Testis (tissue), 3 donors: ENCODE measurements around the gene IMP4. TPM values are rescaled to one million over a fixed set of nuclear protein-coding genes. Genes with fewer than 3 reads are reported as not detected.
"Not testable (repeated sequence)": the region's sequence is repeated elsewhere in the genome, so short reads cannot be mapped to it uniquely, and the experiment has no call there.

ENCODE experiments used
- DNase-seq: peaks from one replicate; pipeline ENCODE4 v3.0.0-alpha.2; 2019
- H3K27ac ChIP-seq, 2 donors: fragments of 200-600 bp; sonication (generic); one replicate each; pipeline ENCODE4 v1.5.1; 2019
- H3K27me3 ChIP-seq: fragments of 200-600 bp; sonication (generic); one replicate; pipeline ENCODE4 v1.5.1; 2019
- H3K36me3 ChIP-seq: fragments of 200-600 bp; sonication (generic); one replicate; pipeline ENCODE4 v1.5.1; 2017; ENCODE audit warnings: low read depth; ENCODE audit errors: missing control alignments
- H3K4me1 ChIP-seq: fragments of 200-600 bp; sonication (generic); one replicate; pipeline ENCODE4 v1.5.1; 2019
- H3K4me3 ChIP-seq, 2 donors: fragments of 200-600 bp; sonication (generic); one replicate each; pipeline ENCODE4 v1.5.1; 2017 to 2019
- H3K9me3 ChIP-seq: fragments of 200-600 bp; sonication (generic); one replicate; pipeline ENCODE4 v1.5.1; 2017
- CTCF ChIP-seq, 3 experiments: fragments of 450-650 bp in 2 of 3; fragments of 200-600 bp in 1 of 3; sonication (generic) in 1 of 3; IDR thresholded peaks; one replicate each; pipeline ENCODE4 v1.5.1; 2016 to 2019; ENCODE audit warnings: antibody characterized with exemption in 3 of 3, mild to moderate bottlenecking in 2 of 3, moderate library complexity in 1 of 3
- POLR2A ChIP-seq: fragments of 450-650 bp; IDR thresholded peaks from one replicate; pipeline ENCODE4 v1.6.1; 2017; ENCODE audit warnings: antibody characterized with exemption, mild to moderate bottlenecking, moderate library complexity
- WGBS, 2 donors: methylation state at CpG; one replicate each; pipeline ENCODE4 v1.1.5; 2018; 5-methylcytosine and 5-hydroxymethylcytosine counted together
- intact Hi-C: fragments of 100-400 bp; cut with DNase I; formaldehyde crosslinking; loops from one replicate; pipeline ENCODE4 v1.15.1; 2023; ENCODE audit warnings: low total_unique reads
- polyA plus RNA-seq: library from polyadenylated mRNA; stranded (reverse); fragments of 350-450 nt; fragmentation: Illumina TruSeq; extraction: RNeasy Lipid Tissue Mini Kit (QIAGEN cat#74804); gene quantifications from one replicate; pipeline ENCODE4 v1.2.3, GENCODE V29; 2014; ENCODE audit warnings: low read depth, low replicate concordance; ENCODE audit not compliant: insufficient read depth
- total RNA-seq, 2 donors: library from RNA; depleted of rRNA; stranded (reverse); fragments of >200 nt; gene quantifications; one replicate each; pipeline ENCODE4 v1.2.3, GENCODE V29; 2016

IMP4 gene
- total and polyA plus RNA-seq, 3 donors from 2014 or later, result 57.1 to 109 (median 103) TPM

DNA sequence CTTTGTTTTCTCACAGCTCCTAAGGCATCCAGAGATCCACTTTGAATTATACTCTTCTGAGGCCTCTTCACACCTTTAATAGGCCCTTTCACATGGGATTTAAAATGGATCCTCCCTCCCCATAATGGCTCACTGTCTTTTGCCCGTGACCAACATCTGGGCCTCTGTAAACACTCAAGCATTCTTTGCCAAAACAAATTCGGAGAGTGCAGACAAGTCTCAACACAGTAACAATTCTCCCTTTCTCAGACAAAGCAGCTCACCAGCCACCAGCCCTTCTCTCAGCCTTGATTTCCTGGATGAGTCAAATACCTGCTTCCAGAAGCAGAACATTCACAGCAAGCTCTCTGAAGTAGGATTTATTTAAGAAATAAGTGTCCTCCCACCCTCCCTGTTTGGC is 14.0 kb upstream of the IMP4 start:
- no peak overlapping the region for H3K27ac ChIP-seq
- peaks cover 7% of the 10 kb centered on the region for H3K4me1 ChIP-seq
- intact Hi-C loops, result no loop called here
- H3K36me3 ChIP-seq, result no peaks in the 10 kb centered on the region
- H3K9me3 ChIP-seq, result no peaks in the 10 kb centered on the region
- no peaks in the 10 kb centered on the region for H3K27me3 ChIP-seq
- H3K4me3 ChIP-seq, result no peak overlapping the region
- 27 to 43% methylated on average over 2 of the region's 2 CpGs for WGBS, 2 donors
- TF ChIP-seq CTCF (IDR thresholded peaks at IDR 0.05) (no peak), POLR2A (no peak)
- DNase-seq, result no peak

DNA sequence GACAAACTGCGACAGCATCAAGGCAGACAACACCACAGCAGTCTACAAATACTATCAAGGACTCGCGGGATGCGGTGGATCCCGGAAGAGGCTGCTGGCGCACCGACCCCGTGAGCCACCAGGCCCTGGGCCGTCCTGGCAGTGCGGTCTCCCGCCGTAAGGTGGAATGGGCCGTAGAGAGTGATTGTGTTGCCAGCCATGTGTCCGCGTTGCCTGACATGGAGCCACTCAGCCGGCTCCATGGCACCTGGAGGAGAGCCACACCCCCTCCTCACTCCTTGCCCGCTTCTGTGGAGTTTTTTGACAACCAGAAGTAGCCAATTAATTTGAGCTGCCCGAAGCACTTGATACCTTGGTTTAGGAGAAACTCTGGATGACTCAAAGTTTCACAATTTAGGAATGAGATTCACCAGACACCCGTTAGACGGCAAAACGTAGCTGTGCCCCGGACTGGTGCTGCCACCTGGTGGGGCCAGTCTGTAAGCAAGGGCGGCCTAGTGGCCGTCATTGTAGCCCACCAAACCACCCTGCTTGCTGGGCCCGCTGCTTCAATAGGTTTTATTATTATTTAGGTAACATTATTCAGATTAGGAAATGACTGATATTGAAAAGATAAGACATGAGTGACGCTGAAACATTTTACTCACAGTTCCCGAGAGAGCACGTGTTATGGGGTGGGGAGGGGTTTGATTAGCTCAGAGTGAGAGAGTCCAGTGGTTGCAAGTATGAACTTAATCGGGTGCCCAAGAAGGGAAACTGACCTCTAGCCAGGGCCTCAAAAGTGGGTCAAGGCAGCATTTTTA is 10.2 kb upstream of the IMP4 start:
- DNase-seq, result peak; percentile 79
- no peaks in the 10 kb centered on the region for H3K9me3 ChIP-seq
- intact Hi-C loops, result no loop called here
- 11 to 12% methylated on average over 14 to 29 of the region's 29 CpGs for whole genome bisulfite sequencing, 2 donors
- peaks cover 4% of the 10 kb centered on the region for H3K4me1 ChIP-seq
- no peaks in the 10 kb centered on the region for H3K27me3 ChIP-seq
- H3K4me3 ChIP-seq, result peak overlapping the region in 1 of 2 donors; percentile 30
- TF ChIP-seq POLR2A (no peak), CTCF (IDR thresholded peaks at IDR 0.05) (peak; percentile 84 to 90 (median 89))
- H3K36me3 ChIP-seq, result no peaks in the 10 kb centered on the region
- H3K27ac ChIP-seq, result no peak overlapping the region

DNA sequence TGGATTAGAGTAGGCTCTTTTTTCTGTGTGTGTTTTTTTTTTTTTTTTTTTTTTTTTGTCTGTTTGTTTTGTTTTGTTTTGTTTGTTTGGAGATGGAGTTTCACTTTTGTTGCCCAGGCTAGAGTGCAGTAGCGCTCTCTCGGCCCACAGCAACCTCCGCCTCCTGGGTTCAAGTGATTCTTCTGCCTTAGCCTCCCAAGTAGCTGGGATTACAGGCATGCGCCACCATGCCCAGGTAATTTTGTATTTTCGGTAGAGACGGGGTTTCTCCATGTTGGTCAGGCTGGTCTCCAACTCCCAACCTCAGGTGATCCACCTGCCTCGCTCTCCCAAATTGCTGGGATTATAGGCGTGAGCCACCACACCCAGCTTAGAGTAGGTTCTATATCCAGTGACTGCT is 9.4 kb upstream of the IMP4 start:
- WGBS, 2 donors, result 81 to 86% methylated on average over 8 of the region's 8 CpGs
- intact Hi-C loops, H3K27ac ChIP-seq, DNase-seq, H3K9me3 ChIP-seq, H3K27me3 ChIP-seq, H3K4me3 ChIP-seq, H3K4me1 ChIP-seq, H3K36me3 ChIP-seq: not testable (repeated sequence)

GRCh38 chr2:130334026-130334425 is 8.7 kb upstream of the IMP4 start:
- intact Hi-C loops, result no loop called here
- H3K9me3 ChIP-seq, result no peaks in the 10 kb centered on the region
- H3K27ac ChIP-seq, result no peak overlapping the region
- H3K4me3 ChIP-seq, result no peak overlapping the region
- WGBS, 2 donors, result 70 to 78% methylated on average over 5 to 6 of the region's 6 CpGs
- TF ChIP-seq CTCF (IDR thresholded peaks at IDR 0.05) (no peak), POLR2A (no peak)
- H3K27me3 ChIP-seq, result no peaks in the 10 kb centered on the region
- H3K4me1 ChIP-seq, result peaks cover under 1% of the 10 kb centered on the region
- H3K36me3 ChIP-seq, result no peaks in the 10 kb centered on the region
- DNase-seq, result no peak

DNA sequence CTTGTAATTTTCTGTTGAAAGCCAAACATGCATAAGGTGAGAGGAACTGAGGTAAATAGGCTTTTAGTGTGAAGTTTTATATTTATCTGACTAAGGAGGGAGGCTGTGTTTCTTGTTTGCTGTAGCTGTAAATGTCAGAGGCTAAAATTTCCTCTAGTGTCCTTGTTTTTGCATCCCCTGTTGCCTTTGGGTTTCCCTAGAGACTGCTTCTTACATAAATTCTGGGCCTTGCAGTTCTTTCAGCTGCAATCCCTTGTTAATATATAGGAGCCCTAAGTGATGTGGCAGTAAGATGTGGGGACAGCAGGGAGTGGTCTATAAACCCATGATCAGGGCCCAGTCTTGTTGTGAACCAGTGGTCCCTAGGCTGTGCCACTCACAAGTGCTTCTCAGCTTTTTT is 7.5 kb upstream of the IMP4 start:
- no peak overlapping the region for H3K27ac ChIP-seq
- H3K36me3 ChIP-seq, result no peaks in the 10 kb centered on the region
- no peaks in the 10 kb centered on the region for H3K9me3 ChIP-seq
- intact Hi-C loops, result loop anchor here (5.0 kb wide), 1 partner anchor 153 kb away; the partner anchor contains the start of genes MZT2B and SMPD4
- TF ChIP-seq POLR2A, result no peak
- no peak for TF ChIP-seq CTCF (IDR thresholded peaks at IDR 0.05)
- DNase-seq, result no peak
- H3K4me1 ChIP-seq, result no peaks in the 10 kb centered on the region
- H3K4me3 ChIP-seq, result no peak overlapping the region
- no peaks in the 10 kb centered on the region for H3K27me3 ChIP-seq
